Karpas-422 (cell line): Measurements from ENCODE around the gene ELMOD1. TPM values are rescaled to one million over a fixed set of nuclear protein-coding genes. Genes with fewer than 3 reads are reported as not detected.

Experiments
- DNase-seq: peaks from one replicate; pipeline ENCODE4 v3.0.0-alpha.2; 2015
- H2AFZ ChIP-seq: fragments of 200-600 bp; sonication (generic); 2 replicates; pipeline ENCODE4 v1.6.1; 2014; ENCODE audit warnings: antibody characterized with exemption, low read length, mixed read lengths
- H3K27ac ChIP-seq: fragments of 200-600 bp; sonication (generic); 2 replicates; pipeline ENCODE4 v1.5.1; 2014; ENCODE audit warnings: mild to moderate bottlenecking, low read length, moderate library complexity
- H3K27me3 ChIP-seq: fragments of 200-600 bp; sonication (generic); 2 replicates; pipeline ENCODE4 v1.6.1; 2014; ENCODE audit warnings: low read length, mixed read lengths
- H3K36me3 ChIP-seq: fragments of 200-600 bp; sonication (generic); 2 replicates; pipeline ENCODE4 v1.6.1; 2014; ENCODE audit warnings: low read length, mixed read lengths; ENCODE audit not compliant: insufficient read depth
- H3K4me1 ChIP-seq: fragments of 200-600 bp; sonication (generic); 2 replicates; pipeline ENCODE4 v1.6.1; 2014; ENCODE audit warnings: mild to moderate bottlenecking, low read length, mixed read lengths
- H3K4me2 ChIP-seq: fragments of 200-600 bp; sonication (generic); 2 replicates; pipeline ENCODE4 v1.6.1; 2014; ENCODE audit warnings: low read length, low read depth, mild to moderate bottlenecking; ENCODE audit not compliant: poor library complexity, severe bottlenecking
- H3K4me3 ChIP-seq: fragments of 200-600 bp; sonication (generic); 2 replicates; pipeline ENCODE4 v1.5.1; 2014; ENCODE audit warnings: mild to moderate bottlenecking, antibody characterized with exemption, low read length, mixed read lengths
- H3K79me2 ChIP-seq: fragments of 200-600 bp; sonication (generic); 2 replicates; pipeline ENCODE4 v1.6.1; 2014; ENCODE audit warnings: mild to moderate bottlenecking, low read length, mixed read lengths
- H3K9ac ChIP-seq: fragments of 200-600 bp; sonication (generic); 2 replicates; pipeline ENCODE4 v1.6.0; 2014; ENCODE audit warnings: low read length
- H3K9me2 ChIP-seq: fragments of 200-600 bp; sonication (generic), shearing (Covaris generic); replicated peaks from 2 replicates; pipeline ENCODE4 v1.6.0; 2014; ENCODE audit warnings: mild to moderate bottlenecking, low read length, moderate library complexity; ENCODE audit not compliant: insufficient read depth
- H3K9me3 ChIP-seq: fragments of 300-700, 200-600 bp; sonication (generic); 2 replicates; pipeline ENCODE4 v1.6.1; 2014; ENCODE audit warnings: low read length, mixed read lengths
- H4K20me1 ChIP-seq: fragments of 200-600 bp; sonication (generic); 2 replicates; pipeline ENCODE4 v1.6.1; 2014; ENCODE audit warnings: mild to moderate bottlenecking, antibody characterized with exemption, low read length, low read depth; ENCODE audit not compliant: insufficient read depth
- total RNA-seq: library from RNA; depleted of rRNA; stranded (reverse); fragments of >200 nt; shearing (Covaris generic); gene quantifications from 2 replicates; pipeline ENCODE4 v1.2.3, GENCODE V29; 2014; ENCODE audit warnings: low replicate concordance

The ELMOD1 gene
- total RNA-seq, 1 experiment from 2014 or later = 2.0 TPM

GRCh38 chr11:107592813-107593212, 1.9 kb downstream of the ELMOD1 start:
- peak; percentile 48 for DNase-seq
- Histone ChIP-seq H3K9me3 (no peaks in the 10 kb centered on the region), H3K9me2 (no peaks in the 10 kb centered on the region), H3K4me2 (no peak overlapping the region), H3K27ac (no peak overlapping the region), H3K27me3 (0 out of 2 replicates have a peak, but pooled peaks cover 13% of the 10 kb centered on the region), H3K9ac (no peak overlapping the region), H3K79me2 (no peaks in the 10 kb centered on the region), H3K4me3 (no peak overlapping the region), H4K20me1 (no peaks in the 10 kb centered on the region), H3K36me3 (no peaks in the 10 kb centered on the region), H3K4me1 (peaks cover 19% of the 10 kb centered on the region), H2AFZ (no peak overlapping the region)

DNA sequence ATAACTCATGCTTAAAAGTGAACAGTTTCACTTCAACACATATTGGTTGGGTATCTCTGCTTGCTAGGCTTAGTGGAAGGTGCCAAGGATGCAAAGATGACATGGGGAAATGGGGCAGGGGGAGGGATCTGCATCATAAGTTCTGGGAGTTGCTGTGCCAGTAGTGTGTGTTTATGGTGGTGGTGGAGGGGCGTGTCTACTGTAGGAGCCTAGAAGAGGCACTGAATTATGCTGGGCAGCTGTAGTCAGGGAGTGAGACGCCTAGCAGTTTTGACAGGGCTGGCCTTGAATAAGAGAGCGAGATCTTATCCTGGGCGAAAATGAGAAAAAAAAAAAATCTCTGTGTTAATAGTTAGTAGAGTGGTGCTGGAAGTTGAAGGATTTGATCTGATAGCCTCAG, 3.0 kb downstream of the ELMOD1 start:
- Histone ChIP-seq H3K4me3 (no peak overlapping the region), H3K4me2 (no peak overlapping the region), H3K36me3 (no peaks in the 10 kb centered on the region), H4K20me1 (no peaks in the 10 kb centered on the region), H3K9me3 (no peaks in the 10 kb centered on the region), H3K27ac (no peak overlapping the region), H3K9me2 (no peaks in the 10 kb centered on the region), H3K27me3 (0 out of 2 replicates have a peak, but pooled peaks cover 12% of the 10 kb centered on the region), H2AFZ (no peak overlapping the region), H3K4me1 (peaks cover 19% of the 10 kb centered on the region), H3K79me2 (no peaks in the 10 kb centered on the region), H3K9ac (no peak overlapping the region)
- peak; percentile 47 for DNase-seq

GRCh38 chr11:107594736-107595135, 3.8 kb downstream of the ELMOD1 start:
- no peak overlapping the region for H3K27ac ChIP-seq
- H3K27me3 ChIP-seq = 0 out of 2 replicates have a peak, but pooled peaks cover 6% of the 10 kb centered on the region
- H3K9me2 ChIP-seq = no peaks in the 10 kb centered on the region
- H4K20me1 ChIP-seq = no peaks in the 10 kb centered on the region
- no peak overlapping the region for H3K4me3 ChIP-seq
- H3K4me2 ChIP-seq = no peak overlapping the region
- H3K79me2 ChIP-seq = no peaks in the 10 kb centered on the region
- no peak for DNase-seq
- no peak overlapping the region for H3K9ac ChIP-seq
- H2AFZ ChIP-seq = no peak overlapping the region
- peaks cover 18% of the 10 kb centered on the region for H3K4me1 ChIP-seq
- no peaks in the 10 kb centered on the region for H3K9me3 ChIP-seq
- H3K36me3 ChIP-seq = no peaks in the 10 kb centered on the region

DNA sequence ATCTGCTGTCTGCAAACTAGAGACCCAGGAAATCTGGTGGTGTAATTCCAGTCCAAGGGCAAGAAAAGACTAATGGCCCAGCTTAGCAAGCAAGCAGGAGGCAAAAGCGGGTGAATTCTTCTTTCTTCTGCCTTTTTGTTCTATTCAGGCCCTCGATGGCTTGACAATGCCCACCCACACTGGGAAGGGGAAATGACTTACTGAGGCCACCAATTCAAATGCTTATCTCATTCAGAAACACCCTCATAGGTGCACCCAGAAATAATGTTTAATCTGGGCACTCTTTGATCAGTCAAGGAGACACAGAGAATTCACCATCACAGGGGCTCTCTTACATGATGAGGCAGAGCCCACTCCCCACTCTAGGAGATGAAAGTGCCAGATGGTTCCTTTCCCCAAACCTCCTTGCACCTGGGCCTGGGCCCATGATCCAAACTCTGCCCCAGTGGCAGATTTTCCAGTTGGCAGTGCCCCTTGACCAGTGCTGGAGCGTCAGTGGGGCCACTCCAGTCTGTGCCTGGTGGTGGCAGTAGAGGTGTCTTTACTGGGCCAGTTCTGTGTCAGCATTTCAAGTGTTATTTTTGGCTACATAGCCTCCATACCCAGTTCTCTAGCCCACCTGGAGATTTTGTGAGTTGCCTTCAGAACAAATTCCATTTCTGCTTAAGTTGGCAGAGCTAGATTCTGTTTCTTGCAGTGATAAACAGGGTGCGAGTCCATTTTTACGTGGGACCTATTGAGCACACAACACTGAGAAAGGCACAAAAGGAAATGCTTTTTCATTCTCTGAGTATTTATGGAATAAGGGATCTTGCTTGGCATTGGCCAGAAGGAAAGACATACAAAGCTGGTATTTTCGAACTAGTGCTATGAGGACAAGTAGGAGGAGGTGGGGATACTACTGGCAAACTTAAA, 7.5 kb downstream of the ELMOD1 start:
- Histone ChIP-seq H3K9me2 (no peaks in the 10 kb centered on the region), H4K20me1 (no peaks in the 10 kb centered on the region), H3K4me3 (no peak overlapping the region), H3K79me2 (no peaks in the 10 kb centered on the region), H3K4me2 (no peak overlapping the region), H2AFZ (no peak overlapping the region), H3K4me1 (no peaks in the 10 kb centered on the region), H3K27ac (no peak overlapping the region), H3K36me3 (no peaks in the 10 kb centered on the region), H3K9me3 (no peaks in the 10 kb centered on the region), H3K27me3 (no peaks in the 10 kb centered on the region), H3K9ac (no peak overlapping the region)
- peak; percentile 82 for DNase-seq

- peak; percentile 64 for DNase-seq
- Histone ChIP-seq H3K4me2 (no peak overlapping the region), H3K4me3 (no peak overlapping the region), H3K27me3 (no peaks in the 10 kb centered on the region), H3K9ac (no peak overlapping the region), H2AFZ (no peak overlapping the region), H3K4me1 (no peaks in the 10 kb centered on the region), H3K36me3 (no peaks in the 10 kb centered on the region), H3K9me2 (no peaks in the 10 kb centered on the region), H4K20me1 (no peaks in the 10 kb centered on the region), H3K27ac (no peak overlapping the region), H3K9me3 (no peaks in the 10 kb centered on the region), H3K79me2 (no peaks in the 10 kb centered on the region)
Measured at GRCh38 chr11:107605061-107606006, 14.4 kb downstream of the ELMOD1 start.

DNA sequence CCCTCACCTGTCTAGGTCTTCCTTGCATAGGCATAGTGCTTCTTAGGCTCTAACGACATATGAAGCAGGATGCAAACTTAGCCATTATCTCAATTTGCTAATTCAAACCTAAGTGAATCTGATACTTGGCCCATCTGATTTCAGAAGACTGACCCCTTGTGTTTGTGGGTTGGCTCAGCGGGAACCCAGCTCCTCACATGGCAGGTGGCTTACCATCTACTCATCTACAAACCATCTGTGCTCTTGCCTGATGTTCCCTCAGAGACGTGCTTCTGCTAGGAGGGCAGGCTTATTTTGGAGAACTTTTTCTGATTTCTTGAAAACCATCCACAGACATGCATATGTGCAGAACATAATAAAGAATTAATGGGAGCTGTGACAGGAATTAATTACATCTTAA, 15.2 kb downstream of the ELMOD1 start:
- no peak overlapping the region for H2AFZ ChIP-seq
- H3K27me3 ChIP-seq = no peaks in the 10 kb centered on the region
- no peaks in the 10 kb centered on the region for H3K9me3 ChIP-seq
- no peaks in the 10 kb centered on the region for H3K79me2 ChIP-seq
- peak; percentile 73 for DNase-seq
- no peaks in the 10 kb centered on the region for H3K4me1 ChIP-seq
- no peak overlapping the region for H3K27ac ChIP-seq
- no peaks in the 10 kb centered on the region for H3K9me2 ChIP-seq
- H3K36me3 ChIP-seq = no peaks in the 10 kb centered on the region
- no peaks in the 10 kb centered on the region for H4K20me1 ChIP-seq
- H3K9ac ChIP-seq = no peak overlapping the region
- H3K4me3 ChIP-seq = no peak overlapping the region
- H3K4me2 ChIP-seq = no peak overlapping the region

GRCh38 chr11:107608809-107609208, 17.9 kb downstream of the ELMOD1 start:
- Histone ChIP-seq H3K4me2 (no peak overlapping the region), H3K4me1 (no peaks in the 10 kb centered on the region), H3K27ac (no peak overlapping the region), H3K4me3 (no peak overlapping the region), H4K20me1 (no peaks in the 10 kb centered on the region), H3K9me2 (no peaks in the 10 kb centered on the region), H3K36me3 (no peaks in the 10 kb centered on the region), H2AFZ (no peak overlapping the region), H3K9ac (no peak overlapping the region), H3K79me2 (no peaks in the 10 kb centered on the region), H3K9me3 (no peaks in the 10 kb centered on the region), H3K27me3 (no peaks in the 10 kb centered on the region)
- DNase-seq = no peak
